ENCODE measurements around the gene KANK2.

The KANK2 gene

DNA sequence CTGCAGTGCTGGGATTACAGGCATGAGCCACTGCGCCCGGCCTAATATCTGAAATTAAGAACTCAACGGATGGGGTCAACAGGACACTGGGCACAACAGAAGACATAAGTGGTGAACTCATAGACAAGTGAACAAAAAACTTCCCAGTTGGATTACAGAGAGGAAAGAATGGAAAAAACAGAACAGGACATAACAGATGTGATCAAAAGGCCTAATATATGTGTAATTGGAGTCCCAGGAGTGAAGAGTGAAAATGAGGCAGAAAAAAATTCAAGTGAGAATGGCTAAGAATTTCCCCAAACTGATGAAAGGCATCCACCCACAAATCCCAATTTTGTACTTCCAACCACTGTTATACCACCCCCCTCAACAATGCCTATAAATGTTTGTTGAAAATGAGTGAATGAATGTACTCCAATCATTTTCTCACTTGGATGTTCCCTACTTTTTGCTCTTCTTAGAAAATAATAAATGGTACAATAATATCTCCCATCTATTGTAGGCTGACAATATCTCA lies 23.8 kb upstream of the KANK2 start:
- TF ChIP-seq SIN3A (IDR thresholded peaks at IDR 0.05; ENCODE audit: borderline replicate concordance, insufficient read depth, low read length) (no peak), FOXP2 (optimal IDR thresholded peaks at IDR 0.05; ENCODE audit: borderline replicate concordance, extremely low read depth, extremely low read length, insufficient read depth) (no peak), POLR2AphosphoS5 (IDR thresholded peaks at IDR 0.05; ENCODE audit: low read depth, low read length) (no peak), TAF1 (IDR thresholded peaks at IDR 0.05; ENCODE audit: borderline replicate concordance, insufficient read depth, low read length) (no peak)
- TF ChIP-seq, protein P1, sequence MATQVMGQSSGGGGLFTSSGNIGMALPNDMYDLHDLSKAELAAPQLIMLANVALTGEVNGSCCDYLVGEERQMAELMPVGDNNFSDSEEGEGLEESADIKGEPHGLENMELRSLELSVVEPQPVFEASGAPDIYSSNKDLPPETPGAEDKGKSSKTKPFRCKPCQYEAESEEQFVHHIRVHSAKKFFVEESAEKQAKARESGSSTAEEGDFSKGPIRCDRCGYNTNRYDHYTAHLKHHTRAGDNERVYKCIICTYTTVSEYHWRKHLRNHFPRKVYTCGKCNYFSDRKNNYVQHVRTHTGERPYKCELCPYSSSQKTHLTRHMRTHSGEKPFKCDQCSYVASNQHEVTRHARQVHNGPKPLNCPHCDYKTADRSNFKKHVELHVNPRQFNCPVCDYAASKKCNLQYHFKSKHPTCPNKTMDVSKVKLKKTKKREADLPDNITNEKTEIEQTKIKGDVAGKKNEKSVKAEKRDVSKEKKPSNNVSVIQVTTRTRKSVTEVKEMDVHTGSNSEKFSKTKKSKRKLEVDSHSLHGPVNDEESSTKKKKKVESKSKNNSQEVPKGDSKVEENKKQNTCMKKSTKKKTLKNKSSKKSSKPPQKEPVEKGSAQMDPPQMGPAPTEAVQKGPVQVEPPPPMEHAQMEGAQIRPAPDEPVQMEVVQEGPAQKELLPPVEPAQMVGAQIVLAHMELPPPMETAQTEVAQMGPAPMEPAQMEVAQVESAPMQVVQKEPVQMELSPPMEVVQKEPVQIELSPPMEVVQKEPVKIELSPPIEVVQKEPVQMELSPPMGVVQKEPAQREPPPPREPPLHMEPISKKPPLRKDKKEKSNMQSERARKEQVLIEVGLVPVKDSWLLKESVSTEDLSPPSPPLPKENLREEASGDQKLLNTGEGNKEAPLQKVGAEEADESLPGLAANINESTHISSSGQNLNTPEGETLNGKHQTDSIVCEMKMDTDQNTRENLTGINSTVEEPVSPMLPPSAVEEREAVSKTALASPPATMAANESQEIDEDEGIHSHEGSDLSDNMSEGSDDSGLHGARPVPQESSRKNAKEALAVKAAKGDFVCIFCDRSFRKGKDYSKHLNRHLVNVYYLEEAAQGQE (IDR thresholded peaks at IDR 0.05; ENCODE audit: insufficient read depth in 1 of 2, low read depth in 2 of 2, low read length in 2 of 2): no peak

DNA sequence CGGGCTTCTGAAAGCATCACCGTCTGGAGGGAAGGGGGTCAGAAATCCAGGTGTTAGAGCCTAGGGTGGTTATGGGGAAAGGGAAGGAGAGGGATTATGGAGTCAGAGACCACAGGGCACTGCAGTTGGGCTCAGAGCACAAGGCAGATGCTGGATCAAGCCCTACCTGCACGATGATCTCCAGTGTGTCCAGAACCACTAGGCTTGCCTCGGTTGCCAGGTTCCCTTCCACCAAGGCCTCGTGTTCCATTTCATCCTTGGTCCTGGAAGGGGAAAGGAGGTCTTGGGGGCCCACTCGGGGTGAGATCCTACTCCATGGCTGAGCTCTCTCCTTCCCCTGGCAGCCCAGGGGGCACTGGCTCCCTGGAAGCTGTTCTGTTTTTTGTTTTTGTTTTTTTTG lies 17.0 kb upstream of the KANK2 start:
- TF ChIP-seq FOXP2 (optimal IDR thresholded peaks at IDR 0.05; ENCODE audit: borderline replicate concordance, extremely low read depth, extremely low read length, insufficient read depth) (no peak), TAF1 (IDR thresholded peaks at IDR 0.05; ENCODE audit: borderline replicate concordance, insufficient read depth, low read length) (no peak), POLR2AphosphoS5 (IDR thresholded peaks at IDR 0.05; ENCODE audit: low read depth, low read length) (no peak), SIN3A (IDR thresholded peaks at IDR 0.05; ENCODE audit: borderline replicate concordance, insufficient read depth, low read length) (no peak)
- TF ChIP-seq, protein P1 (IDR thresholded peaks at IDR 0.05; ENCODE audit: insufficient read depth in 1 of 2, low read depth in 2 of 2, low read length in 2 of 2): no peak

DNA sequence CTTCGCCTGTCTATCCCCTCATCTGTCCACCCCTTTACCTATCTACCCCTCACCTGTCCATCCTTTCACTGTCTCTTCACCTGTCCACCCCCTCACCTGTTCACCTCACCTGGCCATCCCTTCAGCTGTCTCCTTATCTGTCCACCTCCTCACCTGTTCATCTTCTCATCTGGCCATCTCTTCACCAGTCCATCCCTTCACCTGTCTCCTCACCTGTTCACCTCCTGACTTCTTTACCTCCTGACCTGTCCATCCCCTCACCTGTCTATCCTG lies 13.2 kb upstream of the KANK2 start:
- TF ChIP-seq TAF1 (IDR thresholded peaks at IDR 0.05; ENCODE audit: borderline replicate concordance, insufficient read depth, low read length): no peak
- TF ChIP-seq SIN3A (IDR thresholded peaks at IDR 0.05; ENCODE audit: borderline replicate concordance, insufficient read depth, low read length): no peak
- TF ChIP-seq, protein P1 (IDR thresholded peaks at IDR 0.05; ENCODE audit: insufficient read depth in 1 of 2, low read depth in 2 of 2, low read length in 2 of 2): no peak
- no peak for TF ChIP-seq POLR2AphosphoS5 (IDR thresholded peaks at IDR 0.05; ENCODE audit: low read depth, low read length)
- no peak for TF ChIP-seq FOXP2 (optimal IDR thresholded peaks at IDR 0.05; ENCODE audit: borderline replicate concordance, extremely low read depth, extremely low read length, insufficient read depth)

DNA sequence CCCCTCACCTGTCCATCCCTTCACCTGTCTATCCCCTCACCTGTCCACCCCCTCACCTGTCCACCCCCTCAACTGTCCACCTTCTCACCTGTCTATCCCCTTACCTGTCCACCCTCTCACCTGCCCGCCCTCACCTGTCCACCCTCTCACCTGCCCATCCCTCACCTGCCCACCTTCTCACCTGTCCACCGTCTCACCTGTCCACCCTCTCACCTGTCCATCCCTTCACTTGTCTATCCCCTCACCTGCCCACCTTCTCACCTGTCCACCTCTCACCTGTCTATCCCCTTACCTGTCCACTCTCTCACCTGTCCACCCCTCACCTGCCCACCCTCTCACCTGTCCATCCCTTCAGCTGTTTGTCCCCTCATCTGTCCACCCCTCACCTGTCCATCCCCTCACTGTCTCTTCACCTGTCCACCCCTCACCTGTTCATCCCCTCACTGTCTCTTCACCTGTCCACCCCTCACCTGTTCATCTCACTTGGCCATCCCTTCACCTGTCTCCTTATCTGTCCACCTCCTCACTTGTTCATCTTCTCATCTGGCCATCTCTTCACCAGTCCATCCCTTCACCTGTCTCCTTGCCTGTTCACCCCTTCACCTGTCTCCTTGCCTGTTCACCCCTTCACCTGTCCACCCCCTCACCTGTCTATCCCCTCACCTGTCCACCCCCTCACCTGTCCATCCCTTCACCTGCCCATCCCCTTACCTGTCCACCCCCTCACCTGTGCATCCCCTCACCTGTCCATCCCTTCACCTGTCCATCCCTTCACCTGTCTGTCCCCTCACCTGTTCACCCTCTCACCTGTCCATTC lies 12.7 kb upstream of the KANK2 start:
- TF ChIP-seq POLR2AphosphoS5 (IDR thresholded peaks at IDR 0.05; ENCODE audit: low read depth, low read length) (no peak), FOXP2 (optimal IDR thresholded peaks at IDR 0.05; ENCODE audit: borderline replicate concordance, extremely low read depth, extremely low read length, insufficient read depth) (no peak), TAF1 (IDR thresholded peaks at IDR 0.05; ENCODE audit: borderline replicate concordance, insufficient read depth, low read length) (no peak), SIN3A (IDR thresholded peaks at IDR 0.05; ENCODE audit: borderline replicate concordance, insufficient read depth, low read length) (no peak)
- TF ChIP-seq, protein P1 (IDR thresholded peaks at IDR 0.05; ENCODE audit: insufficient read depth in 1 of 2, low read depth in 2 of 2, low read length in 2 of 2): no peak
